Upper lobe of right lung (tissue), 1 donor: ENCODE measurements around the gene C3orf49. TPM values are rescaled to one million over a fixed set of nuclear protein-coding genes. Genes with fewer than 3 reads are reported as not detected.
A peak's percentile ranks its signal among the peaks of the same experiment; 100 is the strongest.

Experiments
- ATAC-seq: fragments of 200-7000 bp; cut with Tn5 transposase; one replicate; pipeline ENCODE4 v1.9.1; 2020; ENCODE audit warnings: mild to moderate bottlenecking, moderate library complexity
- DNase-seq: peaks from one replicate; pipeline ENCODE4 v3.0.0-alpha.2; 2020
- H3K27ac ChIP-seq: fragments of 200-600 bp; one replicate; pipeline ENCODE4 v1.8.0; 2022
- H3K27me3 ChIP-seq: fragments of 200-600 bp; one replicate; pipeline ENCODE4 v1.8.0; 2022; ENCODE audit warnings: mild to moderate bottlenecking
- H3K36me3 ChIP-seq: fragments of 200-600 bp; one replicate; pipeline ENCODE4 v1.8.0; 2022
- H3K4me1 ChIP-seq: fragments of 200-600 bp; one replicate; pipeline ENCODE4 v1.8.0; 2022
- H3K4me3 ChIP-seq: fragments of 200-600 bp; one replicate; pipeline ENCODE4 v1.8.0; 2022; ENCODE audit warnings: mild to moderate bottlenecking
- H3K9me3 ChIP-seq: fragments of 200-600 bp; one replicate; pipeline ENCODE4 v1.8.0; 2022
- CTCF ChIP-seq: fragments of 200-600 bp; IDR thresholded peaks from one replicate; pipeline ENCODE4 v1.8.0; 2022; ENCODE audit warnings: antibody characterized with exemption
- intact Hi-C: fragments of 100-400 bp; cut with DNase I; formaldehyde crosslinking; loops from one replicate; pipeline ENCODE4 v1.11.0; 2022
- total RNA-seq: library from RNA; stranded (reverse); fragmentation: NEBNext Ultra II Directional; extraction: Animal tissue kit (Norgen Biotek cat#: 25700); gene quantifications from one replicate; pipeline ENCODE4 v1.2.1, GENCODE V29; 2021
- donor health status: DM: no; HTN: yes; CAD: no; lungs with severe emphysema.

The C3orf49 gene
- total RNA-seq, 1 donor from 2014 or later = not detected

GRCh38 chr3:63880653-63881052, 61.6 kb downstream of the C3orf49 start:
- no peak for ATAC-seq

DNA sequence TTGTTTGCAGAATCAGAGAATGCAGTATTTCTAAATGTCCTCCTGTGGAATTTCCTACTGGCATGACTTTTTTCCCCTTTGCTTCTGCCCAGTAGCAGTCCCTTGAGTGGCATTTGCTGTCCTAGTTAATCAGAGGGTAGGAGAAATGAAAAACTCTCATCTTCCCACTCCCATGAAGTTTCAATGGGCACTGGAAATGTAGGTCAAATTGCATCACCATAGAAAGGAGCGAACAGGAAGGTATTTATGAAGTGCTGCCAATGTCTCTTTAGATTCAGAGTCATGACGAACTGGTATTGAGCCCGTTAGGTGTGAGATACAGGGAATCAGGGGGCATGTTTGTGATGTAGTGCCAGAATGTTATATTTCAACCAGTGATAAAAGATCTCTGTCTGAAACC, 67.8 kb downstream of the C3orf49 start:
- intact Hi-C loops = no loop called here
- peaks cover 15% of the 10 kb centered on the region for H3K4me1 ChIP-seq
- H3K27me3 ChIP-seq = no peaks in the 10 kb centered on the region
- TF ChIP-seq CTCF = no peak
- no peak for DNase-seq
- H3K36me3 ChIP-seq = no peaks in the 10 kb centered on the region
- H3K27ac ChIP-seq = no peak overlapping the region
- no peaks in the 10 kb centered on the region for H3K9me3 ChIP-seq
- H3K4me3 ChIP-seq = no peak overlapping the region
- peak; percentile 65 for ATAC-seq

More at GRCh38 chr3:63880653-63881052, 61.6 kb downstream of the C3orf49 start:
- no peaks in the 10 kb centered on the region for H3K27me3 ChIP-seq
- no peak for TF ChIP-seq CTCF
- H3K4me1 ChIP-seq = peaks cover under 1% of the 10 kb centered on the region
- H3K9me3 ChIP-seq = no peaks in the 10 kb centered on the region
- H3K4me3 ChIP-seq = no peak overlapping the region
- intact Hi-C loops = no loop called here
- no peak overlapping the region for H3K27ac ChIP-seq
- no peaks in the 10 kb centered on the region for H3K36me3 ChIP-seq
- DNase-seq = no peak

DNA sequence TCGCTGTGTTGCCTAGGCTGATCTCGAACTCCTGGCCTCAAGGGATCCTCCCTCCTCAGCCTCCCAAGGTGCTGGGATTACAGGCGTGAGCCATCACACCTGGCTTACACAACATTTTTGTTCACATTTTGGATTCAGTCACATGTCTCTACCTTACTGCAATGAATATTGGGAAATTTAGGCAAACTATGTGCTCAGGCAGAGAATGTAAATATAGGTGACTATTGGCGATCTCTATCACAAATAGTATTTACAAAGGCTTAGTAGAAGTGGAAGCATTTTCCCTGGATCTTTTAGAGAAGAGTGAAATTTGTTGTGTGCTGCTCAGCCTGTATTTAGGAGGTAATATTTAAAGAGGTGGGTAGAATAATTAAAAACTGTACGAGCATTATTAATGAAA, 72.4 kb downstream of the C3orf49 start:
- no peak for ATAC-seq
- Histone ChIP-seq H3K27ac (no peak overlapping the region), H3K27me3 (no peaks in the 10 kb centered on the region), H3K9me3 (no peaks in the 10 kb centered on the region), H3K4me1 (peaks cover 10% of the 10 kb centered on the region), H3K4me3 (no peak overlapping the region), H3K36me3 (no peaks in the 10 kb centered on the region)
- intact Hi-C loops = no loop called here
- no peak for TF ChIP-seq CTCF
- DNase-seq = no peak

- no peaks in the 10 kb centered on the region for H3K27me3 ChIP-seq
- TF ChIP-seq CTCF = no peak
- no peaks in the 10 kb centered on the region for H3K9me3 ChIP-seq
- H3K27ac ChIP-seq = no peak overlapping the region
- H3K36me3 ChIP-seq = no peaks in the 10 kb centered on the region
- peaks cover 9% of the 10 kb centered on the region for H3K4me1 ChIP-seq
- ATAC-seq (no peak), DNase-seq (no peak)
- intact Hi-C loops = no loop called here
- no peak overlapping the region for H3K4me3 ChIP-seq
Observed at GRCh38 chr3:63892773-63893352, 73.8 kb downstream of the C3orf49 start.

GRCh38 chr3:63895422-63896189, 76.5 kb downstream of the C3orf49 start:
- TF ChIP-seq CTCF = no peak
- no peaks in the 10 kb centered on the region for H3K27me3 ChIP-seq
- H3K36me3 ChIP-seq = peaks cover 16% of the 10 kb centered on the region
- DNase-seq = no peak
- H3K9me3 ChIP-seq = no peaks in the 10 kb centered on the region
- intact Hi-C loops = no loop called here
- no peak for ATAC-seq
- H3K27ac ChIP-seq = no peak overlapping the region
- H3K4me3 ChIP-seq = no peak overlapping the region
- H3K4me1 ChIP-seq = peaks cover 9% of the 10 kb centered on the region
